HG03159 (cell line): ENCODE measurements around the gene RAB26.

Source experiments
- ATAC-seq: cut with Tn5 transposase; IDR thresholded peaks from one replicate; pipeline ENCODE4 v1.9.1; 2021; ENCODE audit warnings: mild to moderate bottlenecking, moderate library complexity; ENCODE audit not compliant: unreplicated experiment

The RAB26 gene

GRCh38 chr16:2178321-2179106 is 30.1 kb downstream of the RAB26 start:
- no peak for ATAC-seq

GRCh38 chr16:2179107-2179501 is 30.7 kb downstream of the RAB26 start:
- no peak for ATAC-seq

DNA sequence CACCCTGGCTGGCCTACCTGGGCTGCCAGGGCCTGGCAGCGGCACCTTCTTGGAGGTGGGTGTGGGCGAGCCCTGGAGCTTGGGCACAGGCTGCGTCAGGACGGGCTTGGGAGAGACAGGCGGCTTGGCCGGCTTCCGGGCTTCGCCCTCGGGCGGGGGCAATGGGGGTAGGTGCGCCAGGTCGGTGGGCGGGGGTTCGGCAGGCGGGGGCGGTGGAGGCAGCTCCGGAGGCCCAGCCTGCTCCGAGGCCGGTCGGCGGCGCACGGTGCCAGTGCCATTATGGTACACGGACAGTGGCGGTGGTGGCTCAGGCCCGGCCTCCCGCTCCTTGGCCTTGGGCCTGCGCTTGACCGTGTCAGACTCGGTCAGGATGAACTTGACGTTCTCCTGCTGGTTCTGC is 31.2 kb downstream of the RAB26 start:
- no peak for ATAC-seq

DNA sequence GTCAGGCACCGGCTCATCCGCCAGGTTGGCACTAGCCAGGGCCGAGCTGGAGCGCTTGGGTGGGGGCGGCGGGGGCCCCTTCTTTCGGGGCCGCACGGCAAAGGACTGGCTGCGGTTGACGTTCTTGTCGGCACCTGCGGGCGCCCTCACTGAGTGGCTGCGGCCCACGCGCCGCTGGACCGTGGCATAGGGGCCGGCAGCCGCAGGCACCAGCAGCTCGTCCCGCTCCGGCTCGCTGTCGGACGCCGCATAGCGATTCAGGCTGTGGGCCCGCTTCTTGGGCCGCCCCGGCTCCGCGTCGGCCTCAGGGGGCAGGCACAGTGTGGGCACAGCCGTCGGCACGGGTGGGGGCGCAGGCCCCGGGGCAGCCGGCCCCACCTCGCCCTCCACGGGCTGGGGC is 32.0 kb downstream of the RAB26 start:
- no peak for ATAC-seq

GRCh38 chr16:2180962-2181923 is 32.8 kb downstream of the RAB26 start:
- no peak for ATAC-seq

GRCh38 chr16:2181952-2182351 is 33.5 kb downstream of the RAB26 start:
- no peak for ATAC-seq

- no peak for ATAC-seq
These were observed 35.2 kb downstream of the RAB26 start for GRCh38 chr16:2183671-2184070.

DNA sequence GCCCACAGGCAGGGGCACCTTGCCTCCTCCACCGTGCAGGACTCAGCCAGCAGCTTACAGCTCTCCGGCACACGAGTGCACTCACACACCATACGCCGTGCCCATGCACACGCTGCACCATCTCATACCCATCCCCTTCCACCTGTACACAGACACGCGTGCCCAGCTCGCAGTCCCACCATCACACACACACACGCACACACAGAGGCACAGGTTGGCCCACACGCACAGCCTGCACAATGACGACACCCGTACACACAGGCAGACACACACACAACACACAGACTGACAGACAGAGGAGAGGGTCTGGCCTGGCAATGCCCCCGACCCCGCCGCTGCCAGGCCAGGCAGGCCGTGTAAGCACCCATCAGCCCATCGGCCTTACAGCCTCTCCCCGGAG is 35.9 kb downstream of the RAB26 start:
- ATAC-seq, result no peak

- ATAC-seq, result no peak
These were observed 36.5 kb downstream of the RAB26 start for GRCh38 chr16:2184962-2185361.

- no peak for ATAC-seq
These were observed 37.6 kb downstream of the RAB26 start for GRCh38 chr16:2186064-2186463.

- ATAC-seq, result no peak
These were observed 38.1 kb downstream of the RAB26 start for GRCh38 chr16:2186505-2186904.

GRCh38 chr16:2187212-2187611 is 38.8 kb downstream of the RAB26 start:
- ATAC-seq, result no peak

- no peak for ATAC-seq
These were observed 40.0 kb downstream of the RAB26 start for GRCh38 chr16:2188395-2188794.

- no peak for ATAC-seq
These were observed 40.9 kb downstream of the RAB26 start for GRCh38 chr16:2189252-2189893.

DNA sequence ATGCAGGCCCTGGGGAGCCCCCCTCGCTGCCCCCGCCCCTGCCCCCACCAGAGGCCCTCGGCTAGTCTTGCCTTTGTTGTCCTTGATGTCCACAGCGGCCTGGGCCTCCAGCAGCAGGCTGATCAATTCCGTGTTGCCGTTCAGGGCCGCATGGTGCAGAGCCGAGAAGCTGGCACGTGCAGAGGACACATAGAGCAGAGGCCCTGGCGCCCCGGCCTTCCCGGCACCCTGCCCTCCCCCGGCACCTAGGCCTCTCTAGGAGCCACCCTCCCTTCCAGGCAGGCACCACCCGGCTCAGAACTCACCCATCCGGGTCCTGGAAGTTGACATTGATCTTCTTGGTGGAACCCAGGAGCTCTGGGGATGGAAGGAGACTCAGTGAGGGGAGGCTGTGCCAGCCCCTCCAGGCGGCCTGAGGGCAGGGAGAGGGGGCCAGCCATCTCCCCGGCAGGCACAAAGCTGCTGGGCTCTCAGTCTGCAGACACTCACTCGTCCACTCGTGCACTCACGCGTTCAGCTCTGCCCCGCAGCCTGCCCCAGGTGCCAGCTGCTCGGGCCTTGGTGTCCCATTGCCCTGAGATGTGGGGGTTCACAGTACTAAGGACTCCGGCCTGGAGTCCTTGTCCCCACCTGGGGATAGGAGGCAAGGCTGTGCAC is 41.7 kb downstream of the RAB26 start:
- no peak for ATAC-seq

GRCh38 chr16:2190659-2191445 is 42.4 kb downstream of the RAB26 start:
- ATAC-seq, result no peak

GRCh38 chr16:2191446-2191706 is 43.0 kb downstream of the RAB26 start:
- ATAC-seq, result no peak

DNA sequence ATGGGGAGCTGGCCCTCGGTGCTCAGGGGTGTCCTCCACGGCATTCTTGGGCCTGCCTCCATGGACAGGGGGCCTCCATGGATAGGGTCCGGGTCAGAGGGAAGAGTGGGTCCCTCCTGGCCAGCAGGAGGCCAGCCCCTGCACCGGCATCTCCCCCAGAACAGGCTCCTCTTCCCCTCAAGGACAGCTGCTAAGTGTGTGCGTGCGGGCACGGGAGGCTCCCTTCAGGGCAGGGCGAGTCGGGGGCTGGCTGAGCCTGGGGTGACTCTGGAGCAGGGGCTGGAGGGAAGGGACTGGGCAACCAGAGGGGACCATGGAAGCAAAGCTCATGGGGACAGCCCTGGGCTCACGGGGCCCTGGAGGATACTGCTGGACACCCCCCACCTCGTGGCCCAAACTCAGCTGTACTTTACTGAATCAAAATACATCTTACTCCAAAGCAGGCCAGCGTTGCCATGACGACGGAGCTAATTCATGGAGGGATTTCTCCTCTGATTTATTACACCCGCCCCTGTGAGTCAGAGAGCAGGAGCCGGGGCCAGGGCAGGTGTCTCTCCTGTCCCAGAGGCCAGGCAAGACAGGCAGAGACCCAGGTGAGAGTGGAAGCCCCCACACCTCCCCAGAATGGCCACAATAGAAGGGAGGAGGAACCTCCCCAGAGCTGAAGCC is 45.9 kb downstream of the RAB26 start:
- no peak for ATAC-seq

GRCh38 chr16:2194852-2195321 is 46.5 kb downstream of the RAB26 start:
- ATAC-seq, result no peak
